SK-N-SH (cell line): ENCODE data around the gene EXOC4.

ENCODE experiments used
- CTCF ChIP-seq: fragments of 200-600 bp; sonication (generic); IDR thresholded peaks from 2 replicates; pipeline ENCODE4 v1.6.1; 2017; ENCODE audit warnings: antibody characterized with exemption, mild to moderate bottlenecking, moderate library complexity
- EP300 ChIP-seq, 2 experiments: IDR thresholded peaks; 2 replicates each; pipeline versions ENCODE4 v1.4.0 to v1.6.1; 2012; ENCODE audit warnings: borderline replicate concordance in 1 of 2, low read depth in 1 of 2, low read length in 1 of 2
- EZH2phosphoT487 ChIP-seq: fragments of 200-600 bp; sonication (generic); IDR thresholded peaks from 2 replicates; pipeline ENCODE4 v1.6.1; 2017; ENCODE audit warnings: low read depth, mixed run types, mild to moderate bottlenecking, antibody characterized with exemption, moderate library complexity, borderline replicate concordance
- FOXM1 ChIP-seq: IDR thresholded peaks from 2 replicates; pipeline ENCODE4 v1.4.0; 2012; ENCODE audit warnings: low read depth, mild to moderate bottlenecking
- JUND ChIP-seq: IDR thresholded peaks from 2 replicates; pipeline ENCODE4 v1.4.0; 2012
- POLR2AphosphoS5 ChIP-seq: IDR thresholded peaks from 2 replicates; pipeline ENCODE4 v1.6.1; 2012; ENCODE audit warnings: low read depth, low read length
- RCOR1 ChIP-seq: fragments of 150-350 bp; IDR thresholded peaks from 2 replicates; pipeline ENCODE4 v1.6.1; 2017; ENCODE audit warnings: antibody characterized with exemption, low read length
- RFX5 ChIP-seq: IDR thresholded peaks from 2 replicates; pipeline ENCODE4 v1.6.1; 2012; ENCODE audit warnings: mild to moderate bottlenecking, improper control_type of control experiment, low read length
- SMC3 ChIP-seq: IDR thresholded peaks from 2 replicates; pipeline ENCODE4 v1.6.1; 2012; ENCODE audit warnings: low read depth, low read length, improper control_type of control experiment
- ZBTB33 ChIP-seq: IDR thresholded peaks from 2 replicates; pipeline ENCODE4 v1.4.0; 2012; ENCODE audit warnings: low read depth, borderline replicate concordance
- TF ChIP-seq, protein P1 (sequence below): IDR thresholded peaks from 2 replicates; pipeline ENCODE4 v1.4.0; 2012; ENCODE audit warnings: low read depth

- TF ChIP-seq CTCF, result no peak
- TF ChIP-seq ZBTB33, result no peak
- no peak for TF ChIP-seq EP300 (IDR thresholded peaks at IDR 0.05; ENCODE audit: borderline replicate concordance in 1 of 2, low read depth in 1 of 2, low read length in 1 of 2)
- no peak for TF ChIP-seq SMC3
- TF ChIP-seq, protein P1, sequence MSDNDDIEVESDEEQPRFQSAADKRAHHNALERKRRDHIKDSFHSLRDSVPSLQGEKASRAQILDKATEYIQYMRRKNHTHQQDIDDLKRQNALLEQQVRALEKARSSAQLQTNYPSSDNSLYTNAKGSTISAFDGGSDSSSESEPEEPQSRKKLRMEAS, result no peak
- no peak for TF ChIP-seq POLR2AphosphoS5
- TF ChIP-seq RCOR1, result no peak
- no peak for TF ChIP-seq EZH2phosphoT487
- TF ChIP-seq JUND, result no peak
- TF ChIP-seq FOXM1, result no peak
- TF ChIP-seq RFX5, result no peak
These were observed 508.6 kb downstream of the EXOC4 start for GRCh38 chr7:133761443-133761842.
